Hematopoietic multipotent progenitor cell treated with erythropoietin and hydrocortisone succinate and interleukin-3 and kit ligand, for 4 days (in vitro differentiated cells): ENCODE results near the gene MIEN1.
"Not testable (repeated sequence)": the region's sequence is repeated elsewhere in the genome, so short reads cannot be mapped to it uniquely, and the experiment has no call there.

Experiments used
- DNase-seq: peaks from one replicate; pipeline ENCODE4 v3.0.0-alpha.2; 2015

The MIEN1 gene

GRCh38 chr17:39714234-39714633 lies 16.1 kb downstream of the MIEN1 start:
- DNase-seq, result no peak

GRCh38 chr17:39711851-39712250 lies 18.5 kb downstream of the MIEN1 start:
- DNase-seq, result no peak

GRCh38 chr17:39711071-39711470 lies 19.3 kb downstream of the MIEN1 start:
- DNase-seq, result not testable (repeated sequence)

GRCh38 chr17:39709998-39710964 lies 20.1 kb downstream of the MIEN1 start:
- no peak for DNase-seq

- DNase-seq, result no peak
Measured at GRCh38 chr17:39709319-39709997, 20.9 kb downstream of the MIEN1 start.

GRCh38 chr17:39706921-39707337 lies 23.4 kb downstream of the MIEN1 start:
- no peak for DNase-seq

GRCh38 chr17:39706383-39706782 lies 23.9 kb downstream of the MIEN1 start:
- DNase-seq, result no peak

GRCh38 chr17:39705786-39706348 lies 24.5 kb downstream of the MIEN1 start:
- DNase-seq, result no peak

- no peak for DNase-seq
Measured at GRCh38 chr17:39704821-39705551, 25.3 kb downstream of the MIEN1 start.

GRCh38 chr17:39703913-39704312 lies 26.4 kb downstream of the MIEN1 start:
- DNase-seq, result no peak

- no peak for DNase-seq
Measured at GRCh38 chr17:39702901-39703893, 27.1 kb downstream of the MIEN1 start.

- DNase-seq, result no peak
Measured at GRCh38 chr17:39701784-39702422, 28.4 kb downstream of the MIEN1 start.

- no peak for DNase-seq
Measured at GRCh38 chr17:39701012-39701783, 29.1 kb downstream of the MIEN1 start.

- no peak for DNase-seq
Measured at GRCh38 chr17:39700148-39700987, 30.0 kb downstream of the MIEN1 start.

GRCh38 chr17:39699818-39700147 lies 30.5 kb downstream of the MIEN1 start, which contains the start of gene ERBB2:
TSS of gene ERBB2 (plus strand) at chr17:39700064. CDS start at chr17:39700239, 175 bp downstream.
- no peak for DNase-seq

- not testable (repeated sequence) for DNase-seq
Measured at GRCh38 chr17:39699157-39699817, 31.0 kb downstream of the MIEN1 start.

GRCh38 chr17:39697961-39698360 lies 32.4 kb downstream of the MIEN1 start:
- DNase-seq, result no peak

- no peak for DNase-seq
Measured at GRCh38 chr17:39696731-39697130, 33.6 kb downstream of the MIEN1 start.

- no peak for DNase-seq
Measured at GRCh38 chr17:39695089-39695474, 35.2 kb downstream of the MIEN1 start.
